ENCODE data around the gene IKZF1. TPM values are rescaled to one million over a fixed set of nuclear protein-coding genes. Genes with fewer than 3 reads are reported as not detected.

The IKZF1 gene
- total and polyA plus RNA-seq, 2 of the 13 experiments (the other 11 are each of a cell fraction or from before 2014, with no cell fraction given) = not detected

DNA sequence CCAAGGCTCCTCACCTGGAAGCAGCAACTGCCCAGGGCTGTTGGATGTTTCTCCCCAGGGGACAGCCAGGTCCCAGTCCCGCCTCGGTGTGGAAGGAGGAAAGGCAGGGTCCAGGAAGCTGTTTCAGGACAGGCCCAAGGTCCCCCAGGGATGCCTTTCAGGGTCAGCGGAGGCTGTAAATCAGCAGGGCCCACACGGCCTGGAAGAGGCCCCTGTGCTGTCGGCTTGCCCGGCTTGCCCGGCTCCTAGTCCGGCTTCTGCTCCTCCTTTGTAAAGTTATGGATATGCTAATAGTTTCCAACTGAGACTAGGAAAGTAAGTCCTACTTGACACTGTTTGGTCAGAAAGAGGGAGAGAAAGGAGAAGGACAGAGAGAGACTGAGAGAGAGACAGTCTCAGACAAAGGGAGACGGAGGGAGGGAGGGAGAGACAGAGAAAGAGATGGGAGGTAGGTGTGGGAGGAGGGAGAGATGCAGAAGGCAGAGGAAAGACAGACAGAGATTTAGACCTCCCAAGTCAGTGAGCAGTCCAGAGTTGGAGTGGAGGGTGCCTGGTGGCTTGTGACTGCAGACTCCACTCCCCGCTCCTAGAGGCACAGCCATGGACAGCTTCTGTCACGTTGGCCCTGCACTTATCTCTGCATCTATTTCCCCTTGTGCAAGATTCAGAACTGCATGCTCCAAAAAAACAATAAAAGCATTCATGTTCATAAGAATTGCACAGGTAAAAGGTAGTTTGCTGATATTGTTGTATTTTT is 10.5 kb downstream of the IKZF1 start:
- no peak overlapping the region for H3K4me3 ChIP-seq (replicated peaks in 1 of 3; ENCODE audit: insufficient read depth in 1 of 3, low read depth in 2 of 3, low read length in 3 of 3)
- POLR2A ChIA-PET = no interaction called here
- CTCF ChIA-PET (ENCODE audit: low intra/inter-chr PET ratio, low total read pairs) = no interaction called here
- H3K79me2 ChIP-seq (ENCODE audit: insufficient read depth, low read length) = no peaks in the 10 kb centered on the region
- in situ Hi-C loops (cut with HindIII; ENCODE audit: extremely low pct_ligation_motif_present, low pct_unique_long_range_greater_than_20kb) = no loop called here
- no peaks in the 10 kb centered on the region for H3K36me3 ChIP-seq (replicated peaks in 1 of 2; ENCODE audit: control insufficient read depth in 1 of 2, insufficient read depth in 2 of 2, low read length in 2 of 2)
- H3K9me3 ChIP-seq (ENCODE audit: low read length) = no peaks in the 10 kb centered on the region
- no peak overlapping the region for H3K9ac ChIP-seq (ENCODE audit: insufficient read depth, low read depth, low read length)
- DNase-seq (ENCODE audit: low spot score) (no peak), FAIRE-seq (no peak), ATAC-seq (no peak)
- TF ChIP-seq ZNF331 (CRISPR knock-in tag; IDR thresholded peaks at IDR 0.05) (no peak), ZBTB7A (CRISPR knock-in tag; IDR thresholded peaks at IDR 0.05) (no peak), ZNF768 (CRISPR knock-in tag; IDR thresholded peaks at IDR 0.05) (no peak), PAWR (CRISPR knock-in tag; IDR thresholded peaks at IDR 0.05; ENCODE audit: borderline replicate concordance) (no peak), ZNF264 (CRISPR knock-in tag; IDR thresholded peaks at IDR 0.05) (no peak), MED1 (CRISPR knock-in tag; IDR thresholded peaks at IDR 0.05) (no peak), ZNF17 (CRISPR knock-in tag; IDR thresholded peaks at IDR 0.05) (no peak), ATF7 (IDR thresholded peaks at IDR 0.05) (no peak), ATF7 (CRISPR knock-in tag; IDR thresholded peaks at IDR 0.05) (no peak), ARID2 (CRISPR knock-in tag; IDR thresholded peaks at IDR 0.05; ENCODE audit: borderline replicate concordance) (no peak), ZFP41 (CRISPR knock-in tag; IDR thresholded peaks at IDR 0.05; ENCODE audit: borderline replicate concordance) (no peak), GLI4 (CRISPR knock-in tag; IDR thresholded peaks at IDR 0.05; ENCODE audit: borderline replicate concordance) (no peak), ZNF33B (CRISPR knock-in tag; IDR thresholded peaks at IDR 0.05) (no peak), NCOA5 (CRISPR knock-in tag; IDR thresholded peaks at IDR 0.05) (no peak), ZNF33A (CRISPR knock-in tag; IDR thresholded peaks at IDR 0.05; ENCODE audit: borderline replicate concordance) (no peak), ATM (IDR thresholded peaks at IDR 0.05; ENCODE audit: borderline replicate concordance) (no peak), ZNF761 (CRISPR knock-in tag; conservative IDR thresholded peaks at IDR 0.05) (no peak), RFX5 (IDR thresholded peaks at IDR 0.05; ENCODE audit: low read depth, low read length) (no peak), ZNF251 (CRISPR knock-in tag; IDR thresholded peaks at IDR 0.05) (no peak)
- TF ChIP-seq, protein P1, sequence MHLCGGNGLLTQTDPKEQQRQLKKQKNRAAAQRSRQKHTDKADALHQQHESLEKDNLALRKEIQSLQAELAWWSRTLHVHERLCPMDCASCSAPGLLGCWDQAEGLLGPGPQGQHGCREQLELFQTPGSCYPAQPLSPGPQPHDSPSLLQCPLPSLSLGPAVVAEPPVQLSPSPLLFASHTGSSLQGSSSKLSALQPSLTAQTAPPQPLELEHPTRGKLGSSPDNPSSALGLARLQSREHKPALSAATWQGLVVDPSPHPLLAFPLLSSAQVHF (CRISPR knock-in tag; IDR thresholded peaks at IDR 0.05) = no peak
- TF ChIP-seq, protein P2, sequence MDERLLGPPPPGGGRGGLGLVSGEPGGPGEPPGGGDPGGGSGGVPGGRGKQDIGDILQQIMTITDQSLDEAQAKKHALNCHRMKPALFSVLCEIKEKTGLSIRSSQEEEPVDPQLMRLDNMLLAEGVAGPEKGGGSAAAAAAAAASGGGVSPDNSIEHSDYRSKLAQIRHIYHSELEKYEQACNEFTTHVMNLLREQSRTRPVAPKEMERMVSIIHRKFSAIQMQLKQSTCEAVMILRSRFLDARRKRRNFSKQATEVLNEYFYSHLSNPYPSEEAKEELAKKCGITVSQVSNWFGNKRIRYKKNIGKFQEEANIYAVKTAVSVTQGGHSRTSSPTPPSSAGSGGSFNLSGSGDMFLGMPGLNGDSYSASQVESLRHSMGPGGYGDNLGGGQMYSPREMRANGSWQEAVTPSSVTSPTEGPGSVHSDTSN (CRISPR knock-in tag; IDR thresholded peaks at IDR 0.05) = no peak
- H2AFZ ChIP-seq (ENCODE audit: low read length) = no peak overlapping the region
- H4K20me1 ChIP-seq (ENCODE audit: insufficient read depth, low read length) = no peaks in the 10 kb centered on the region
- intact Hi-C loops (cut with micrococcal nuclease; ENCODE audit: unreplicated experiment) = no loop called here
- no peaks in the 10 kb centered on the region for H3K4me1 ChIP-seq (ENCODE audit: insufficient read depth, low read length)
- 29% methylated on average over 8 of the region's 11 CpGs for WGBS (ENCODE audit: low lambda C conversion rate)
- no peak overlapping the region for H3K27ac ChIP-seq (ENCODE audit: extremely low read length, insufficient read depth, low read length)
- peaks cover 6 to 45% of the 10 kb centered on the region in 2 experiments; a peak in 4 of 5 replicates for H3K27me3 ChIP-seq (ENCODE audit: control insufficient read depth in 1 of 2, insufficient read depth in 2 of 2, low read length in 2 of 2)
- no TSS peak for BruUV-seq (replicated peaks)
- no peak overlapping the region for H3K4me2 ChIP-seq (ENCODE audit: low read depth, low read length)
